Glutamatergic neuron (in vitro differentiated cells): ENCODE data around the gene DBR1. TPM values are rescaled to one million over a fixed set of nuclear protein-coding genes. Genes with fewer than 3 reads are reported as not detected.

Source experiments
- DNase-seq: peaks from one replicate; pipeline ENCODE4 v3.0.0; 2022
- H3K27ac Mint-ChIP-seq: one replicate; pipeline ENCODE4 v1.8.0; 2020; ENCODE audit warnings: mild to moderate bottlenecking, mixed read lengths, inconsistent platforms; ENCODE audit not compliant: unreplicated experiment
- H3K27me3 Mint-ChIP-seq: one replicate; pipeline ENCODE4 v1.8.0; 2020; ENCODE audit warnings: mild to moderate bottlenecking, moderate library complexity, mixed read lengths, inconsistent platforms; ENCODE audit not compliant: unreplicated experiment
- H3K36me3 Mint-ChIP-seq: one replicate; pipeline ENCODE4 v1.8.0; 2020; ENCODE audit warnings: mild to moderate bottlenecking, mixed read lengths, inconsistent platforms; ENCODE audit not compliant: unreplicated experiment
- H3K4me1 Mint-ChIP-seq: one replicate; pipeline ENCODE4 v1.8.0; 2020; ENCODE audit warnings: mild to moderate bottlenecking, low read depth, mixed read lengths, inconsistent platforms; ENCODE audit not compliant: unreplicated experiment
- H3K4me3 Mint-ChIP-seq: one replicate; pipeline ENCODE4 v1.8.0; 2020; ENCODE audit warnings: mild to moderate bottlenecking, mixed read lengths, inconsistent platforms; ENCODE audit not compliant: unreplicated experiment
- H3K9me3 Mint-ChIP-seq: one replicate; pipeline ENCODE4 v1.8.0; 2020; ENCODE audit warnings: mild to moderate bottlenecking, moderate library complexity, mixed read lengths, inconsistent platforms; ENCODE audit not compliant: unreplicated experiment
- total RNA-seq: library from RNA; stranded (reverse); fragmentation: NEBNext Ultra II Directional; extraction: Animal tissue kit (Norgen Biotek cat#: 25700); gene quantifications from one replicate; pipeline ENCODE4 v1.2.1, GENCODE V29; 2021; ENCODE audit not compliant: unreplicated experiment
- TF ChIP-seq, protein P1 (sequence below): fragments of 200-600 bp; sonication (generic); IDR thresholded peaks from one replicate; pipeline ENCODE4 v1.5.0; 2021; ENCODE audit not compliant: partially characterized antibody, unreplicated experiment

The DBR1 gene
- total RNA-seq, 1 donor from 2014 or later, result 16.0 TPM

DNA sequence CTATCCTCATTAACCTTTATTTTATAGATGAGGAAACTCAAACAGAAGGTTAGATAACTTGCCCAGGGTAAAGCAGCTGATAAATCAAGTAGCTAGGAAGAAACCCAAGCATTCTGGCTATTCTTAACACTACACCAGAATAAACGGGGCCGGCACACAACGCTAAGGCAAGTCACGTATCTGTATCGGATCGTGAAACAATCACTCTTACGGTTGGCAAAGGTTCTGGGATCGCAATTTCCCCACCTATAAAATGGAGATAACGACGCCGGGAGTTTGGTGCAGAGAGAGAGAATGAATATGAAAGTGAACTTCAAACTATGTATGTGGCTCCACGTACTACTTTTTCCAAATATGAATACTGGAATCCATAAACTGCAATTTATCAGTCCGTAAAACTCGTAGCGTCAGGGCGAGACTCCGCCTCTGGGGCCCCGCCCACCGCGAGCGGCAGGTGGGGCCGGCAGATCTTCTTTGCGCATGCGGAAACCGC is 12.1 kb upstream of the DBR1 start:
- no peaks in the 10 kb centered on the region for H3K9me3 Mint-ChIP-seq
- H3K4me1 Mint-ChIP-seq, result peaks cover 11% of the 10 kb centered on the region
- H3K4me3 Mint-ChIP-seq, result peak overlapping the region; percentile 96
- TF ChIP-seq, protein P1, sequence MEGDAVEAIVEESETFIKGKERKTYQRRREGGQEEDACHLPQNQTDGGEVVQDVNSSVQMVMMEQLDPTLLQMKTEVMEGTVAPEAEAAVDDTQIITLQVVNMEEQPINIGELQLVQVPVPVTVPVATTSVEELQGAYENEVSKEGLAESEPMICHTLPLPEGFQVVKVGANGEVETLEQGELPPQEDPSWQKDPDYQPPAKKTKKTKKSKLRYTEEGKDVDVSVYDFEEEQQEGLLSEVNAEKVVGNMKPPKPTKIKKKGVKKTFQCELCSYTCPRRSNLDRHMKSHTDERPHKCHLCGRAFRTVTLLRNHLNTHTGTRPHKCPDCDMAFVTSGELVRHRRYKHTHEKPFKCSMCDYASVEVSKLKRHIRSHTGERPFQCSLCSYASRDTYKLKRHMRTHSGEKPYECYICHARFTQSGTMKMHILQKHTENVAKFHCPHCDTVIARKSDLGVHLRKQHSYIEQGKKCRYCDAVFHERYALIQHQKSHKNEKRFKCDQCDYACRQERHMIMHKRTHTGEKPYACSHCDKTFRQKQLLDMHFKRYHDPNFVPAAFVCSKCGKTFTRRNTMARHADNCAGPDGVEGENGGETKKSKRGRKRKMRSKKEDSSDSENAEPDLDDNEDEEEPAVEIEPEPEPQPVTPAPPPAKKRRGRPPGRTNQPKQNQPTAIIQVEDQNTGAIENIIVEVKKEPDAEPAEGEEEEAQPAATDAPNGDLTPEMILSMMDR, result no peak
- no peaks in the 10 kb centered on the region for H3K36me3 Mint-ChIP-seq
- H3K27me3 Mint-ChIP-seq, result no peaks in the 10 kb centered on the region
- DNase-seq, result peak; percentile 88
- H3K27ac Mint-ChIP-seq, result peak overlapping the region; percentile 100

DNA sequence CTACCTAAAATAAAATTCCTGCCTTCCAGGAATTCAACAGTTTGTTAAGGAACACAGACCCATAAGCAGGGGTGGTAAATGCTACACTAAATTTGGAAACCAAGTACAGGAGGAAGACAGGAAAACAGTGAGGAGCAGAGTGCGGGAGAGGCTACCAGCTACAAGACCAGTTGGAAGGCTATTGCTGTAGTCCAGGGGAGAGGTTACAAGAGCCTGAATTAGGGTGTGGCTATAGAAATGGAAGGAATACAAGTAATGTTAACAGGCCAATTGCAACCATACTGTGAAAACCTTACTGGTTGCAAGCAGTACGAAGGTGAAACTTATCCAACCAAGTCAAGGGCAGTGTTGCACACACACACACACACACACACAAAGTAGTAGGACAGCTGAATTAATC is 11.5 kb upstream of the DBR1 start:
- TF ChIP-seq, protein P1, result no peak
- Mint-ChIP-seq H3K4me3 (peak overlapping the region; percentile 96), H3K27ac (no peak overlapping the region), H3K27me3 (no peaks in the 10 kb centered on the region), H3K36me3 (no peaks in the 10 kb centered on the region), H3K4me1 (peaks cover 11% of the 10 kb centered on the region), H3K9me3 (no peaks in the 10 kb centered on the region)
- no peak for DNase-seq

DNA sequence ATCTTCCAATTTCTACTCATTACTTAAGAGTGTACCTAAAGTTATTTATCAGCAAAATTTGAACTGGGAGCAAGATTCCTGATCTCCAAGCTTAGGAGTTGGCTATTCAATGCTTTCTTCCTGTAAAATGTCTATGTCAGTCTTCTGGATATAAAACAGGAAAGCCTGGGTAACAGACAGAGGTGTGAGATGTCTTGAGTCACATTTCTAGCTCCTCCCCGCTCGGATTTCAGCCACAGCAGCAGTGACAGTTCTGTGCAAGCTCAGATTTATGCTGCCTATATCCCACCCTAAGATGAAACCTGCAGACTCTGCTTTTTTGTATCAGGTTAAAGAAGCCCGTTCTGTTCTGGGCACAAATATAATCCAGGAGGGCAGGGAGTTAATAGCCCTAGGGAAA is 10.3 kb upstream of the DBR1 start:
- no peak overlapping the region for H3K4me3 Mint-ChIP-seq
- H3K27me3 Mint-ChIP-seq, result no peaks in the 10 kb centered on the region
- DNase-seq, result no peak
- H3K4me1 Mint-ChIP-seq, result peaks cover 11% of the 10 kb centered on the region
- no peaks in the 10 kb centered on the region for H3K36me3 Mint-ChIP-seq
- TF ChIP-seq, protein P1, result no peak
- no peaks in the 10 kb centered on the region for H3K9me3 Mint-ChIP-seq
- H3K27ac Mint-ChIP-seq, result no peak overlapping the region

DNA sequence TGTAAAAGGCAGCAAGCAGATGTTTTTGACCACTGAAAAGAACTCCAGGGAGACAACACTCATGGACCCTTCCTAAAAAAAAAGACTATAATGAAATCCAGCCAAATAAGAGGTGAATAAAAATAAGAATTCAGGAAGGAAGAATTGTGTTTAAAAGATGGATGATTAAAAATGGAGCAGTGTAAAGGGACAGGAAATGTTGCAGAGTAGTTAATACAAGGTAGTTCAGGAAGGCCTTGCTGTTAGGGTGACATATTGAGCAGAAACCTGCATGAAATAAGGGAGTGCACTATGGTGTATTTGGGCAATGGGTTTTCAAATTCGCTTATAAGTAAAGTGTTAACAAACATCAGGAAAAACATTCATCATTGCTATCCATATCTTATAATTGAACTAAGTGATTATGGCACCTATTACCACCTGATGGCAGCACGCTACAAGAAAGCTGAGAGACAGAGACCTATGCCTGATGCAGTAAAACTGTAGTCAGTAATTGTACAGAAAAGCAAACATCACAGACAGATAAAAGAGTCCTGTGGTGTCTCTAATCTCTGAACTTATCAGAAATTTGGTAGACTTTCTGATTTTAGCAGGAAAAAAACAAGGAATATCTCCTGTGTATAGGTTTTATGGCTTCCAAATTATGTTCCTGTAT is 5.8 kb upstream of the DBR1 start:
- peaks cover 2% of the 10 kb centered on the region for H3K27me3 Mint-ChIP-seq
- TF ChIP-seq, protein P1, result no peak
- no peaks in the 10 kb centered on the region for H3K9me3 Mint-ChIP-seq

DNA sequence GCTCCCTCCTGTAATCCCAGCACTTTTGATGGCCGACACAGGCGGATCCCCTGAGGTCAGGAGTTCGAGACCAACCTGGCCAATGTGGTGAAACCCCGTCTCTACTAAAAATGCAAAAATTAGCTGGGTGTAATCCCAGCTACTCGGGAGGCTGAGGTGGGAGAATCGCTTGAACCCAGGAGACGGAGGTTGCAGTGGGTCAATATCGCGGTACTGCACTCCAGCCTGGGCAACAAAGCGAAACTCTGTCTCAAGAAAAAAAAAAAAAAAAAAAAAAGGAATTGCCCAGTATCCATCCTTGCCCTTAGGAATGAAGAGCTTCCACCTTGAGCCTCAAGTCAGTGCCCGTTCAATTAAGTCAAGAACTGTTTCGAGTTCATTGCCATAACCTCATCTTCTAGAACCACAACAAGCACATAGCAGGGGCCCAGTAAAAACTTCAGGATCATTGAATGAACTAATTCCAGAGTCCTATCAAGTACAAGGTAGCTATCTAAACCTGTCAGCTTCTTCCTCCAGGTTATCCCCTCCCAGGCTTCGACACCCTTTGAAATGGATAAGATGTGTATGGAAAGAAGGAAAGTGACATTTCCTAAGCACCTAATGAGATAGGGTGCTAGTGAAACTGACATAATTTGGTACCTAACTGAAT is 826 bp downstream of the DBR1 start:
- DNase-seq, result no peak
- peaks cover 3% of the 10 kb centered on the region for H3K4me1 Mint-ChIP-seq
- H3K36me3 Mint-ChIP-seq, result no peaks in the 10 kb centered on the region
- H3K27ac Mint-ChIP-seq, result peak overlapping the region; percentile 95
- peaks cover 4% of the 10 kb centered on the region for H3K9me3 Mint-ChIP-seq
- H3K4me3 Mint-ChIP-seq, result peak overlapping the region; percentile 91
- peaks cover 2% of the 10 kb centered on the region for H3K27me3 Mint-ChIP-seq
- TF ChIP-seq, protein P1, result no peak

More for the DNA sequence above, 5.8 kb upstream of the DBR1 start:
- DNase-seq, result no peak
- H3K4me3 Mint-ChIP-seq, result no peak overlapping the region
- H3K27ac Mint-ChIP-seq, result no peak overlapping the region
- no peaks in the 10 kb centered on the region for H3K36me3 Mint-ChIP-seq
- H3K4me1 Mint-ChIP-seq, result no peaks in the 10 kb centered on the region
